Measurements from ENCODE around the gene SPRYD7.
"Not testable (repeated sequence)": the region's sequence is repeated elsewhere in the genome, so short reads cannot be mapped to it uniquely, and the experiment has no call there.

The SPRYD7 gene

GRCh38 chr13:49920969-49921368 lies 15.2 kb downstream of the SPRYD7 start:
- DNase-seq; H3K4me3 Mint-ChIP-seq; H3K9me3 Mint-ChIP-seq; H3K4me1 Mint-ChIP-seq (ENCODE audit: low read depth in 2 of 2); H3K27me3 Mint-ChIP-seq; H3K27ac Mint-ChIP-seq; ATAC-seq (replicated peaks): not testable (repeated sequence)
- H3K36me3 Mint-ChIP-seq (ENCODE audit: insufficient read depth), result peaks cover 36% of the 10 kb centered on the region

GRCh38 chr13:49918106-49918505 lies 18.0 kb downstream of the SPRYD7 start:
- H3K36me3 Mint-ChIP-seq (ENCODE audit: insufficient read depth), result peaks cover 30% of the 10 kb centered on the region
- not testable (repeated sequence) for H3K27me3 Mint-ChIP-seq; H3K4me3 Mint-ChIP-seq; H3K9me3 Mint-ChIP-seq; ATAC-seq (replicated peaks); H3K27ac Mint-ChIP-seq; DNase-seq; H3K4me1 Mint-ChIP-seq (ENCODE audit: low read depth in 2 of 2)

- ATAC-seq (replicated peaks), result no peak
- H3K4me1 Mint-ChIP-seq (ENCODE audit: low read depth in 2 of 2), result no peaks in the 10 kb centered on the region
- H3K27ac Mint-ChIP-seq, result no peak overlapping the region
- no peaks in the 10 kb centered on the region for H3K27me3 Mint-ChIP-seq
- H3K9me3 Mint-ChIP-seq, result no peaks in the 10 kb centered on the region
- no peak overlapping the region for H3K4me3 Mint-ChIP-seq
- DNase-seq, result no peak
- peaks cover 25% of the 10 kb centered on the region for H3K36me3 Mint-ChIP-seq (ENCODE audit: insufficient read depth)
Observed at GRCh38 chr13:49914947-49915346, 21.2 kb downstream of the SPRYD7 start.

- ATAC-seq (replicated peaks) (no peak), DNase-seq (no peak)
- Mint-ChIP-seq H3K36me3 (ENCODE audit: insufficient read depth) (peaks cover 11% of the 10 kb centered on the region), H3K4me1 (ENCODE audit: low read depth in 2 of 2) (no peaks in the 10 kb centered on the region), H3K27me3 (no peaks in the 10 kb centered on the region), H3K4me3 (no peak overlapping the region), H3K9me3 (no peaks in the 10 kb centered on the region), H3K27ac (no peak overlapping the region)
Observed at GRCh38 chr13:49908637-49909036, 27.5 kb downstream of the SPRYD7 start.

DNA sequence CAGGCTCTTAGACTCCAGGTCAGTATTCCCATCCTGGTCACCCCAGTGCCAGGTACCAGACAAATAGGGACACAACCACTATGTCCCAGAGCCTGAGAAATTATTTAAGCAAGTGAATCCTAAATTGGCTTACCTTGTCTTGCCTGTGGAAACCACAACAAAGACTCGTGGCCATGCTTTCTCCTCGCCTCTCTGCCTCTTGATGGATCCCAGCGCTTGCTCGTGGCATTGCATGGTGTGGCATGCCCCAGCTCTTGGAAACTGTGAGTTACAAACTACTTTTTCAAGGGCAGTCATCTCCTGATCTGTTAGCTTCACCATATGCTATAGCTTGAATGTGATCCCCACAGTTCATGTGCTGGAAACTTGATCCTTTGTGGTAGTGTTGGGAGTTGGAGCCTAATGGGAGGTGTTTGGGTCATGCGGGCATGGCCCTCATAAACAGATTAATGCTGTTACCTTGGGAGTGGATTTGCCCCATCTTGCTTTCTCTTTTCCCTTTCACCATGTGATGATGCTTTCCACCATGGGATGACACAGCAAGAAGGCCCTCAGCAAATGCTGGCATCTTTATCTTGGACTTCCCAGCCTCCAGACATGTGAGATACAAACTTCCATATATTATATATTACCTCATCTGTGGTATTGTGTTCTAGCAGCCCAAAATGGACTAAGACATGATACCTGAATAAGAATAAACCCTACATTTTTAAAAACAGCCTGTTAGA lies 31.2 kb downstream of the SPRYD7 start:
- Mint-ChIP-seq H3K4me3 (no peak overlapping the region), H3K27me3 (no peaks in the 10 kb centered on the region), H3K27ac (no peak overlapping the region), H3K36me3 (ENCODE audit: insufficient read depth) (peaks cover 5% of the 10 kb centered on the region), H3K4me1 (ENCODE audit: low read depth in 2 of 2) (no peaks in the 10 kb centered on the region), H3K9me3 (no peaks in the 10 kb centered on the region)
- DNase-seq (no peak), ATAC-seq (replicated peaks) (no peak)

GRCh38 chr13:49898792-49899191 lies 37.3 kb downstream of the SPRYD7 start:
- ATAC-seq (replicated peaks) (no peak), DNase-seq (no peak)
- no peaks in the 10 kb centered on the region for H3K36me3 Mint-ChIP-seq (ENCODE audit: insufficient read depth)
- no peak overlapping the region for H3K4me3 Mint-ChIP-seq
- H3K4me1 Mint-ChIP-seq (ENCODE audit: low read depth in 2 of 2), result no peaks in the 10 kb centered on the region
- no peak overlapping the region for H3K27ac Mint-ChIP-seq
- H3K27me3 Mint-ChIP-seq, result peaks cover 8 to 12% of the 10 kb centered on the region in 2 donors
- no peaks in the 10 kb centered on the region for H3K9me3 Mint-ChIP-seq

DNA sequence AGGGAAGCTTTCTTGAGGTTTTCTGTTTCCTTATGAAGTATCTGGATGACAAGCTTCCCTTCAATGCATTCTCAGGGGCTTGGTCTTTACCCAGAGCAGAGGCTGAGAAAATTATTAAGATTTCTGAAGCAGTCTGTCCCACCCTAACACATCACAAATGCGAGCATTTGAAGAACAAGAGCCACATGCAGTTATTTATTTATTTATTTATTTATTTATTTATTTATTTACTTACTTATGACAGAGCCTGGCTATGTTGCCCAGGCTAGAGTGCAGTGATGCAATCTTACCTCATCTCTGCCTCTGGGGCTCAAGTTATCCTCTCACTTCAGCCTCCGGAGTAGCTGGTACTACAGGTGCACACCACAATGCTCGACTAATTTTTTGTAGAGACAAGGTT lies 38.4 kb downstream of the SPRYD7 start:
- Mint-ChIP-seq H3K36me3 (ENCODE audit: insufficient read depth) (no peaks in the 10 kb centered on the region), H3K4me3 (no peak overlapping the region), H3K27me3 (peaks cover 8 to 12% of the 10 kb centered on the region in 2 donors), H3K27ac (no peak overlapping the region), H3K4me1 (ENCODE audit: low read depth in 2 of 2) (no peaks in the 10 kb centered on the region), H3K9me3 (no peaks in the 10 kb centered on the region)
- no peak for DNase-seq
- no peak for ATAC-seq (replicated peaks)

- H3K27ac Mint-ChIP-seq, result no peak overlapping the region
- no peaks in the 10 kb centered on the region for H3K4me1 Mint-ChIP-seq (ENCODE audit: low read depth in 2 of 2)
- ATAC-seq (replicated peaks), result no peak
- no peak overlapping the region for H3K4me3 Mint-ChIP-seq
- DNase-seq, result no peak
- H3K27me3 Mint-ChIP-seq, result peaks cover 8 to 12% of the 10 kb centered on the region in 2 donors
- no peaks in the 10 kb centered on the region for H3K36me3 Mint-ChIP-seq (ENCODE audit: insufficient read depth)
- H3K9me3 Mint-ChIP-seq, result no peaks in the 10 kb centered on the region
Observed at GRCh38 chr13:49895826-49896225, 40.3 kb downstream of the SPRYD7 start.

DNA sequence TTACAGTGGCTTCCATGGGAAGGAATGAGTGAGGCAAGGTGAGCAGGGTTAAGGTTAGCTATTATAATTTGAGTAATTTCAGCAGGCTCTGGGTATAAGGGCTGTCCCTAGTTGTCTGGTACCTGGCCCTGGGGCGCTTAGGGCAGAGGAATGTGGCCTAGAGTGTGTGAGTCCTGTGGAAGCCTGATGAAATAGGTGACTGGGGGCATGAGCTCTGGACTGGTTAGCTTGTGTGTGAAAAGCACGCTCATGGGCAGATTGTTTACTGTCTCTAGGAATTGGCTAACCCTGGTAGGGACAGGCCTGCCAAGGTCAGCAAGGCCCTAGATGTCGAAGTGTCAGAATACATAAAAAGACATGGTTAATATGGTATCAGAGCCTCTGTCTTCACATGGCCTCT lies 42.5 kb downstream of the SPRYD7 start:
- ATAC-seq (replicated peaks) (no peak), DNase-seq (no peak)
- no peaks in the 10 kb centered on the region for H3K4me1 Mint-ChIP-seq (ENCODE audit: low read depth in 2 of 2)
- H3K9me3 Mint-ChIP-seq, result no peaks in the 10 kb centered on the region
- no peaks in the 10 kb centered on the region for H3K36me3 Mint-ChIP-seq (ENCODE audit: insufficient read depth)
- H3K4me3 Mint-ChIP-seq, result no peak overlapping the region
- peaks cover 8 to 12% of the 10 kb centered on the region in 2 donors for H3K27me3 Mint-ChIP-seq
- no peak overlapping the region for H3K27ac Mint-ChIP-seq

DNA sequence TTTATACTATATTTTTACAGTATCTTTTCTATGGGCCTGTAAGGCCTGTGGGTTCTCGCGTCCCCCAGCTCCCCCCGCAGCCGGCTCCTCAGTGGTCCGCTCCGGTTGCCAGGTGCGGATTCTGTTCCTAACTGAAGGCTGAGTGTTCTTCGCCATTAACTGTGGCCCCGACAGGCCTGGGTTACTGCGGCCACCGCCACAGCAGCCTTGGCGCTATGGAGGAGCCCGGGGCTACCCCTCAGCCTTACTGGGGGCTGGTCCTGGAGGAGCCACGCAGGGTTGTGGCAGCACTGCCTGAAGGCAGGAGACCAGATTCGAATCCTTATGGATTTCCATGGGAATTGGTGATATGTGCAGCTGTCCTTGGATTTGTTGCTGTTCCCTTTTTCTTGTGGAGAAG lies 45.8 kb downstream of the SPRYD7 start:
- no peak overlapping the region for H3K4me3 Mint-ChIP-seq
- H3K27me3 Mint-ChIP-seq, result peaks cover 3 to 5% of the 10 kb centered on the region in 2 donors
- ATAC-seq (replicated peaks) (no peak), DNase-seq (no peak)
- no peaks in the 10 kb centered on the region for H3K9me3 Mint-ChIP-seq
- H3K36me3 Mint-ChIP-seq (ENCODE audit: insufficient read depth), result no peaks in the 10 kb centered on the region
- no peaks in the 10 kb centered on the region for H3K4me1 Mint-ChIP-seq (ENCODE audit: low read depth in 2 of 2)
- no peak overlapping the region for H3K27ac Mint-ChIP-seq

DNA sequence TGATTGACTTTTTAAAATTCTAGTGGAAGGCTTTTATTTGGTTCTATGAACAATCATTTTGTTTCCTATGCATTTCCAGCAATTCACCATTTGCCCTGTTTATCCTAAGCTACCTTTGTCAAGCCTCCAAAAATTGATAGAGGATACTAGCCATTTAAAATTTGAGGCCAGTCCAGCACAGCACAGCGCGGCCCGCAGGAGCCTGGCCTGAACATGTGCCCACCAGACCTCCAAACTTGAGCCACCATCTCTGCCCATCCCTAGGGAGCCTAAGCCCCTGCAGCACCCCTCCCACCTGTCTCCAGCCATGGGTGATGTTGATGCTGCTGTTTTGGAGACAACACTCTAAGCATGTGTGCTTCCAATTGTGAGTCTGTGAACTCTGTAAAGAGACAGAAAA lies 57.5 kb downstream of the SPRYD7 start:
- H3K27me3 Mint-ChIP-seq, result peaks cover 48 to 49% of the 10 kb centered on the region in 2 donors
- peaks cover 0 to 3% of the 10 kb centered on the region in 2 donors for H3K9me3 Mint-ChIP-seq
- no peak overlapping the region for H3K27ac Mint-ChIP-seq
- no peak overlapping the region for H3K4me3 Mint-ChIP-seq
- DNase-seq, result no peak
- H3K36me3 Mint-ChIP-seq (ENCODE audit: insufficient read depth), result no peaks in the 10 kb centered on the region
- ATAC-seq (replicated peaks), result no peak
- no peaks in the 10 kb centered on the region for H3K4me1 Mint-ChIP-seq (ENCODE audit: low read depth in 2 of 2)

DNA sequence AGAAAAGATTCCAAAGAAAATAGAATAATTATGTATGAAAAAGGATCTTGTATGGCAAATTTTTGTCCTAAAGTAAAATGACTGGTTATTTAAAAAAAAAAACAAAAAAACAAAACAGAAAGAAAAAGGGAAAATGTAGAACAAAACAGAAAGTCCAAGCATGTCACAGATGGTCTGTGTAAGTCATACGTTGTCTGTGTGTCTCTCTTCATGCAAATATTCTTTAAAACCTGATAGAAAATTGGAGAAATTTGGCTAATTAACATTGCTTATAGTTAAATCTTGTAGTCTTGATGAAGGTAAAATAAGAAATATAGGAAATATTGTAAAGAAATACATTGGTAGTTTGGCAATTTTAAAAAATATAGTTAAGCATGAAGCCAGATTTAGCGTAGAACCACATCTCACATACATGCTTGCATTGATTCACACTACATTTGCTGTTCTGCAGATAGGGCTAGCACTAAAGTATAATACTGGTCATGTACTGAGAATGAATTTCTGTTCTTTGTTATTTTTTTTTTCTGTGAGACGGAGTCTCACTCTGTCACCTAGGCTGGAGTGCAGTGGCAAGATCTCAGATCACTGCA lies 58.4 kb downstream of the SPRYD7 start:
- H3K4me3 Mint-ChIP-seq, result no peak overlapping the region
- no peak overlapping the region for H3K27ac Mint-ChIP-seq
- no peaks in the 10 kb centered on the region for H3K4me1 Mint-ChIP-seq (ENCODE audit: low read depth in 2 of 2)
- peaks cover 0 to 3% of the 10 kb centered on the region in 2 donors for H3K9me3 Mint-ChIP-seq
- no peak for DNase-seq
- ATAC-seq (replicated peaks), result no peak
- H3K27me3 Mint-ChIP-seq, result peaks cover 38 to 40% of the 10 kb centered on the region in 2 donors
- H3K36me3 Mint-ChIP-seq (ENCODE audit: insufficient read depth), result no peaks in the 10 kb centered on the region

DNA sequence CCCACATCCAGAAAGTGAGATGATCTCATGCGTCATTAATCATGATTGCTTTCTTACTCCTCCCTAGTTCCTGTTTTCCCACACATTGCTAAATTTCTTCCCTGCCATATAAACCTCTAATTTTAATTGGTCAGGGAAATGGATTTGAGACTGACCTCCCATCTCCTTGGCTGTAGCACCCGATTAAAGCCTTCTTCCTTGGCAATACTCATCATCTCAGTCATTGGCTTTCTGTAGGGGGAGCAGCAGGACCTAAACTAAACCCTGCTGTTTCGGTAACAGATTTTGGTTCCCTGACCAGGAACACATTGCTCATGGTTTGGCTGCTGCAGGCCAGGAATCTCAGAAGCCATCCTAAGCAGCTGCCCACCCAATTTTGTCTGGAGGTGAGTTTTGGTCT lies 61.7 kb downstream of the SPRYD7 start:
- H3K4me1 Mint-ChIP-seq (ENCODE audit: low read depth in 2 of 2), result no peaks in the 10 kb centered on the region
- peaks cover 2% of the 10 kb centered on the region for H3K36me3 Mint-ChIP-seq (ENCODE audit: insufficient read depth)
- no peak overlapping the region for H3K27ac Mint-ChIP-seq
- H3K4me3 Mint-ChIP-seq, result no peak overlapping the region
- H3K27me3 Mint-ChIP-seq, result peaks cover 12 to 13% of the 10 kb centered on the region in 2 donors
- no peak for ATAC-seq (replicated peaks)
- no peak for DNase-seq
- peaks cover 0 to 3% of the 10 kb centered on the region in 2 donors for H3K9me3 Mint-ChIP-seq

DNA sequence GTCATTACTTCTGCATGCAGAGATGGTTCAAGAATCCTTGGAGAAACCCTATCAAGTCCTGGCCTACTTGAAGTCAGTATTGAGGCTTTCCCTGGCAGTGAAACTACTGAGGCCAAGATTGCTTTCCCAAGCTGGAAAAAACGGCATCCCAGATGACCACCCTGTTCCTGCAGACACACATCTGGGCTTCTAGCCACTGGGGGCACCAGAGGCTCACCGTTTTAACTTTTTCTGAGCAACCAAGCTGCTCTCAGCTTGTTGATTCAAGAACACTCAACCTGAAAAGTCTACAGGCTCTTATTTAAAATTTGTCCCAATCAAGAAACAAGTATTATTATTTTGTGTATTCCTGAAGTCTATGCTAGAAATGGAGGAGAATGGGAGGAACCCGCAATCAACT lies 66.6 kb downstream of the SPRYD7 start:
- Mint-ChIP-seq H3K27ac (no peak overlapping the region), H3K27me3 (peaks cover 9 to 24% of the 10 kb centered on the region in 2 donors), H3K4me3 (no peak overlapping the region), H3K36me3 (ENCODE audit: insufficient read depth) (peaks cover 2% of the 10 kb centered on the region), H3K9me3 (peaks cover 0 to 3% of the 10 kb centered on the region in 2 donors), H3K4me1 (ENCODE audit: low read depth in 2 of 2) (no peaks in the 10 kb centered on the region)
- ATAC-seq (replicated peaks) (no peak), DNase-seq (no peak)
